PFSK-1 (cell line): Measurements from ENCODE around the gene SLC35D3. TPM values are rescaled to one million over a fixed set of nuclear protein-coding genes. Genes with fewer than 3 reads are reported as not detected.

Experiments used
- FOXP2 ChIP-seq: optimal IDR thresholded peaks from 2 replicates; pipeline ENCODE3; 2011; ENCODE audit warnings: borderline replicate concordance, control low read depth, inconsistent platforms; ENCODE audit not compliant: insufficient read depth; ENCODE audit errors: extremely low read length, extremely low read depth
- POLR2AphosphoS5 ChIP-seq: IDR thresholded peaks from 2 replicates; pipeline ENCODE4 v1.6.1; 2012; ENCODE audit warnings: low read depth, mild to moderate bottlenecking, control low read depth, low read length, moderate library complexity
- SIN3A ChIP-seq: IDR thresholded peaks from 2 replicates; pipeline ENCODE4 v1.6.1; 2012; ENCODE audit warnings: mild to moderate bottlenecking, low read length, moderate library complexity, borderline replicate concordance; ENCODE audit not compliant: insufficient read depth
- TAF1 ChIP-seq: IDR thresholded peaks from 2 replicates; pipeline ENCODE4 v1.6.1; 2012; ENCODE audit warnings: low read length, control low read depth, borderline replicate concordance; ENCODE audit not compliant: insufficient read depth
- polyA plus RNA-seq: library from polyadenylated mRNA; unstranded; fragments of >200 nt; gene quantifications from one replicate; pipeline ENCODE4 v1.2.1, GENCODE V29; 2012; ENCODE audit warnings: low read depth, missing spikeins; ENCODE audit not compliant: insufficient read length
- TF ChIP-seq, protein P1 (sequence below), 2 experiments: IDR thresholded peaks; 2 replicates each; pipeline versions ENCODE4 v1.6.1 to v1.8.0; 2011 to 2012; ENCODE audit warnings: low read depth in 2 of 2, low read length in 2 of 2, control low read depth in 1 of 2, inconsistent platforms in 1 of 2, mild to moderate bottlenecking in 1 of 2, moderate library complexity in 1 of 2; ENCODE audit not compliant: insufficient read depth in 1 of 2

Gene SLC35D3
- not detected for polyA plus RNA-seq

- TF ChIP-seq, protein P1, sequence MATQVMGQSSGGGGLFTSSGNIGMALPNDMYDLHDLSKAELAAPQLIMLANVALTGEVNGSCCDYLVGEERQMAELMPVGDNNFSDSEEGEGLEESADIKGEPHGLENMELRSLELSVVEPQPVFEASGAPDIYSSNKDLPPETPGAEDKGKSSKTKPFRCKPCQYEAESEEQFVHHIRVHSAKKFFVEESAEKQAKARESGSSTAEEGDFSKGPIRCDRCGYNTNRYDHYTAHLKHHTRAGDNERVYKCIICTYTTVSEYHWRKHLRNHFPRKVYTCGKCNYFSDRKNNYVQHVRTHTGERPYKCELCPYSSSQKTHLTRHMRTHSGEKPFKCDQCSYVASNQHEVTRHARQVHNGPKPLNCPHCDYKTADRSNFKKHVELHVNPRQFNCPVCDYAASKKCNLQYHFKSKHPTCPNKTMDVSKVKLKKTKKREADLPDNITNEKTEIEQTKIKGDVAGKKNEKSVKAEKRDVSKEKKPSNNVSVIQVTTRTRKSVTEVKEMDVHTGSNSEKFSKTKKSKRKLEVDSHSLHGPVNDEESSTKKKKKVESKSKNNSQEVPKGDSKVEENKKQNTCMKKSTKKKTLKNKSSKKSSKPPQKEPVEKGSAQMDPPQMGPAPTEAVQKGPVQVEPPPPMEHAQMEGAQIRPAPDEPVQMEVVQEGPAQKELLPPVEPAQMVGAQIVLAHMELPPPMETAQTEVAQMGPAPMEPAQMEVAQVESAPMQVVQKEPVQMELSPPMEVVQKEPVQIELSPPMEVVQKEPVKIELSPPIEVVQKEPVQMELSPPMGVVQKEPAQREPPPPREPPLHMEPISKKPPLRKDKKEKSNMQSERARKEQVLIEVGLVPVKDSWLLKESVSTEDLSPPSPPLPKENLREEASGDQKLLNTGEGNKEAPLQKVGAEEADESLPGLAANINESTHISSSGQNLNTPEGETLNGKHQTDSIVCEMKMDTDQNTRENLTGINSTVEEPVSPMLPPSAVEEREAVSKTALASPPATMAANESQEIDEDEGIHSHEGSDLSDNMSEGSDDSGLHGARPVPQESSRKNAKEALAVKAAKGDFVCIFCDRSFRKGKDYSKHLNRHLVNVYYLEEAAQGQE (IDR thresholded peaks at IDR 0.05; ENCODE audit: insufficient read depth in 1 of 2, low read depth in 2 of 2, low read length in 2 of 2) = no peak
- TF ChIP-seq SIN3A (no peak), POLR2AphosphoS5 (no peak), TAF1 (no peak), FOXP2 (no peak)
Observed at GRCh38 chr6:136921936-136922684, at the start of gene SLC35D3. SLC35D3 (plus strand) TSS chr6:136922301; CDS start chr6:136922429, 128 bp downstream.

DNA sequence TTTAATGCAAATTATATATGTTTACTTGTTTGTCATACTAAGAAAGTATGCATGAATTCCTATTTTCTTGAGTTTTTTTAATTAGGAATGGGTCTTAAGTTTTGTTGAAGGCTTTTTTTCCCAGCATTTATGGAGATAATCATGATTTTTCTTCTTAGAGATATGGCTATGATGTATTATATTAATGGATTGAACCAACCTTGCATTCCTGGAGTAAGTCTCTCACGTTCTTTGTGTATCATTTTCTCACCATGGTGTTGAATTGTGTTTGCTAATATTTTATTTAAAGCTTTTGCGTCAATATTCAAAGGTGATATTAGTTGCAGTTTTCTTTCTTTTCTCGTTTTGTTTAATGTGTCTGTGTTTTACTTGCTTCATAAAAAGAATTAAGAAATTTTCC, 48.4 kb upstream of the SLC35D3 start:
- TF ChIP-seq POLR2AphosphoS5 (no peak), TAF1 (no peak), SIN3A (no peak), FOXP2 (no peak)
- TF ChIP-seq, protein P1 (IDR thresholded peaks at IDR 0.05; ENCODE audit: insufficient read depth in 1 of 2, low read depth in 2 of 2, low read length in 2 of 2) = no peak

GRCh38 chr6:136880748-136881460, 41.2 kb upstream of the SLC35D3 start:
- TF ChIP-seq SIN3A (no peak), POLR2AphosphoS5 (no peak)

DNA sequence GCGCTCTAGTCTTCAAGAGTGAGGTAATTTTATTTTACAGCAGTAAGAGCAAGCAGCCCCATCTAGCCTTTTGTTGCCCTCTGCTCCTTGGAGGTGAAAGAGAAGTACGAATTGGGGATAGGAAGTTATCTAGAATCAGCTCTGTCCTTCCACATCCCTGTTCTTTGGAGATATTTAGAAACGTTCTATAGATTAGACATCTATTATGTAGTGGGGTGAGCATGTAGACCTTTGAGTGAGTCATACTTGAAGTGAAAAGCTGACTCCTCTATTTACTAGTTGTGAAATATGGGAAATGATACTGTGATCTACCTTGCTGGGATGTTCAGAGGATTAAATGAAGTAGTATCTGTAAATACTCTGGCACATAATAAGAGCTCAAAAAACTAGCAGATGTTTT, 36.0 kb upstream of the SLC35D3 start:
- TF ChIP-seq SIN3A (no peak), TAF1 (no peak), FOXP2 (no peak), POLR2AphosphoS5 (no peak)
- TF ChIP-seq, protein P1 (IDR thresholded peaks at IDR 0.05; ENCODE audit: insufficient read depth in 1 of 2, low read depth in 2 of 2, low read length in 2 of 2) = no peak

GRCh38 chr6:136887953-136888352, 34.1 kb upstream of the SLC35D3 start:
- TF ChIP-seq TAF1 (no peak), POLR2AphosphoS5 (no peak), FOXP2 (no peak)
